HepG2 (cell line): ENCODE results near the gene SDCCAG8. TPM values are rescaled to one million over a fixed set of nuclear protein-coding genes. Genes with fewer than 3 reads are reported as not detected.

Experiments
- ATAC-seq: fragments of 200-7000 bp; cut with Tn5 transposase; 3 replicates; pipeline ENCODE4 v1.9.1; 2020; ENCODE audit warnings: mild to moderate bottlenecking, moderate library complexity
- BruUV-seq: library from RNA; stranded (reverse); fragments of 400-500 nt; replicated peaks from 2 replicates; lab custom pipeline; 2021; lab: Mats Ljungman, UMichigan
- CTCF ChIA-PET: fragments of 300-600 bp; formaldehyde crosslinking; extraction: SDS; loops from one replicate; lab custom pipeline; 2021; ENCODE audit warnings: low total read pairs, inconsistent platforms, low intra/inter-chr PET ratio; lab: Yijun Ruan, JAX
- POLR2A ChIA-PET: fragments of 350-600 bp; sonication (Branson Sonifier 250); formaldehyde crosslinking; loops from one replicate; lab custom pipeline; 2020; ENCODE audit warnings: antibody characterized with exemption, inconsistent platforms; lab: Yijun Ruan, JAX
- DNase-seq: peaks from one replicate; pipeline ENCODE4 v3.0.0-alpha.2; 2015; ENCODE audit warnings: low spot score
- FAIRE-seq: peaks from 3 replicates; lab custom pipeline; 2011; peaks lifted over from hg19 to GRCh38; lab: Jason Lieb, UNC
- H2AFZ ChIP-seq: one replicate; pipeline ENCODE4 v1.6.1; 2011; ENCODE audit warnings: low read length, inconsistent platforms
- H3K27ac ChIP-seq: fragments of 300-600 bp; 3 replicates; pipeline ENCODE4 v1.8.0; 2011; ENCODE audit warnings: mixed run types, mild to moderate bottlenecking, mixed read lengths, low read length, inconsistent platforms; ENCODE audit not compliant: insufficient read depth; ENCODE audit errors: extremely low read length
- H3K27me3 ChIP-seq, 2 experiments: fragments of 200-600 bp in 1 of 2; 2 replicates in 1 of 2; 3 replicates in 1 of 2; pipeline versions ENCODE4 v1.6.0 to v1.8.0; 2011; ENCODE audit warnings: low read length in 2 of 2, mild to moderate bottlenecking in 2 of 2, moderate library complexity in 2 of 2, inconsistent platforms in 1 of 2; ENCODE audit not compliant: insufficient read depth in 2 of 2, control insufficient read depth in 1 of 2
- H3K36me3 ChIP-seq, 2 experiments: fragments of 200-600 bp in 1 of 2; replicated peaks in 1 of 2; 2 replicates in 1 of 2; 3 replicates in 1 of 2; pipeline versions ENCODE4 v1.5.1 to v1.8.0; 2011; ENCODE audit warnings: low read length in 2 of 2, inconsistent platforms in 1 of 2; ENCODE audit not compliant: insufficient read depth in 2 of 2, control insufficient read depth in 1 of 2
- H3K4me1 ChIP-seq: 2 replicates; pipeline ENCODE4 v1.5.1; 2012; ENCODE audit warnings: low read length, inconsistent platforms; ENCODE audit not compliant: insufficient read depth
- H3K4me2 ChIP-seq: 2 replicates; pipeline ENCODE4 v1.6.0; 2011; ENCODE audit warnings: low read depth, low read length, inconsistent platforms
- H3K4me3 ChIP-seq, 3 experiments: fragments of 200-600 bp in 1 of 3; sonication (generic), shearing (Covaris generic) in 1 of 3; replicated peaks in 1 of 3; 2 replicates each; pipeline ENCODE4 v1.5.1; 2011 to 2016; ENCODE audit warnings: low read length in 3 of 3, inconsistent platforms in 2 of 3, low read depth in 2 of 3, mild to moderate bottlenecking in 2 of 3, control low read depth in 1 of 3, mixed read lengths in 1 of 3; ENCODE audit not compliant: insufficient read depth in 1 of 3
- H3K79me2 ChIP-seq: one replicate; pipeline ENCODE4 v1.6.1; 2011; ENCODE audit warnings: low read length, inconsistent platforms; ENCODE audit not compliant: insufficient read depth
- H3K9ac ChIP-seq: 2 replicates; pipeline ENCODE4 v1.6.0; 2011; ENCODE audit warnings: mild to moderate bottlenecking, low read depth, low read length, inconsistent platforms; ENCODE audit not compliant: insufficient read depth
- H3K9me3 ChIP-seq: 2 replicates; pipeline ENCODE4 v1.5.1; 2012; ENCODE audit warnings: mild to moderate bottlenecking, low read length
- H4K20me1 ChIP-seq: 2 replicates; pipeline ENCODE4 v1.6.0; 2011; ENCODE audit warnings: inconsistent platforms, mild to moderate bottlenecking, low read length, moderate library complexity; ENCODE audit not compliant: insufficient read depth
- FOXO1 ChIP-seq: sonication (generic); formaldehyde crosslinking; IDR thresholded peaks from 2 replicates; pipeline ENCODE4 v1.4.0; 2020; ENCODE audit warnings: missing genetic modification reagents
- HDAC1 ChIP-seq: sonication (generic); formaldehyde crosslinking; IDR thresholded peaks from 2 replicates; pipeline ENCODE4 v1.5.1; 2020; ENCODE audit warnings: mild to moderate bottlenecking, missing genetic modification reagents
- HDAC6 ChIP-seq: fragments of 200-600 bp; sonication (generic); IDR thresholded peaks from 2 replicates; pipeline ENCODE4 v1.7.0; 2017; ENCODE audit warnings: mild to moderate bottlenecking, antibody characterized with exemption, low read length, low read depth
- JUN ChIP-seq: sonication (generic); formaldehyde crosslinking; IDR thresholded peaks from 2 replicates; pipeline ENCODE4 v1.4.0; 2020; ENCODE audit warnings: mild to moderate bottlenecking, missing genetic modification reagents
- MLLT10 ChIP-seq: sonication (generic); formaldehyde crosslinking; IDR thresholded peaks from 2 replicates; pipeline ENCODE4 v1.4.0; 2020; ENCODE audit warnings: missing genetic modification reagents
- MXI1 ChIP-seq: IDR thresholded peaks from 3 replicates; pipeline ENCODE4 v1.6.1; 2012; ENCODE audit warnings: low read depth, low read length, inconsistent platforms, borderline replicate concordance
- TARDBP ChIP-seq: sonication (generic); formaldehyde crosslinking; IDR thresholded peaks from 2 replicates; pipeline ENCODE4 v1.8.0; 2022; ENCODE audit warnings: mild to moderate bottlenecking, missing genetic modification reagents
- TBP ChIP-seq: sonication (generic); formaldehyde crosslinking; IDR thresholded peaks from 2 replicates; pipeline ENCODE4 v1.5.0; 2020; ENCODE audit warnings: missing genetic modification reagents
- ZC3H13 ChIP-seq: sonication (generic); formaldehyde crosslinking; IDR thresholded peaks from 2 replicates; pipeline ENCODE4 v1.8.1; 2023; ENCODE audit warnings: mild to moderate bottlenecking, missing genetic modification reagents, moderate library complexity
- ZFP1 ChIP-seq: IDR thresholded peaks from 2 replicates; pipeline ENCODE4 v1.6.1; 2016
- ZFP41 ChIP-seq: sonication (generic); formaldehyde crosslinking; IDR thresholded peaks from 2 replicates; pipeline ENCODE4 v1.4.0; 2020; ENCODE audit warnings: mild to moderate bottlenecking, missing genetic modification reagents, borderline replicate concordance
- ZNF256 ChIP-seq: sonication (generic); formaldehyde crosslinking; conservative IDR thresholded peaks from 2 replicates; pipeline ENCODE4 v1.4.0; 2020; ENCODE audit warnings: missing genetic modification reagents
- ZNF652 ChIP-seq: IDR thresholded peaks from 2 replicates; pipeline ENCODE4 v1.6.1; 2016; ENCODE audit warnings: low read depth, borderline replicate concordance
- WGBS: methylation state at CpG from one replicate; pipeline ENCODE4 v1.1.6; 2017; ENCODE audit warnings: low lambda C conversion rate; 5-methylcytosine and 5-hydroxymethylcytosine counted together
- in situ Hi-C: cut with HindIII; loops from 2 replicates; pipeline ENCODE4 v1.10.0; 2017; ENCODE audit warnings: low pct_unique_long_range_greater_than_20kb; ENCODE audit not compliant: extremely low pct_ligation_motif_present
- intact Hi-C: fragments of 100-400 bp; cut with micrococcal nuclease; formaldehyde crosslinking; loops from one replicate; pipeline ENCODE4 v1.10.0; 2022; ENCODE audit not compliant: unreplicated experiment
- polyA plus RNA-seq, 8 experiments: library from polyadenylated mRNA; depleted of rRNA in 3 of 8; stranded (reverse) in 7 of 8; unstranded in 1 of 8; fragments of >200 nt; fragmentation: Illumina TruSeq in 4 of 8; extraction: Trizol in 4 of 8; gene quantifications; 2 replicates each; pipeline versions ENCODE4 v1.2.1 to v1.2.3, GENCODE V29; 2011 to 2016; ENCODE audit warnings: low read depth in 4 of 8, missing spikeins in 1 of 8, mixed read lengths in 1 of 8; ENCODE audit not compliant: insufficient read depth in 1 of 8
- total RNA-seq, 5 experiments: library from RNA; depleted of rRNA; stranded (reverse); fragments of >200 nt; fragmentation: Illumina TruSeq; extraction: Trizol; gene quantifications; 2 replicates each; pipeline ENCODE4 v1.2.3, GENCODE V29; 2016; ENCODE audit warnings: low read depth in 1 of 5

Gene SDCCAG8
- total and polyA plus RNA-seq, 2 of the 13 experiments (the other 11 are each of a cell fraction or from before 2014, with no cell fraction given): 9.5 to 13.4 TPM

DNA sequence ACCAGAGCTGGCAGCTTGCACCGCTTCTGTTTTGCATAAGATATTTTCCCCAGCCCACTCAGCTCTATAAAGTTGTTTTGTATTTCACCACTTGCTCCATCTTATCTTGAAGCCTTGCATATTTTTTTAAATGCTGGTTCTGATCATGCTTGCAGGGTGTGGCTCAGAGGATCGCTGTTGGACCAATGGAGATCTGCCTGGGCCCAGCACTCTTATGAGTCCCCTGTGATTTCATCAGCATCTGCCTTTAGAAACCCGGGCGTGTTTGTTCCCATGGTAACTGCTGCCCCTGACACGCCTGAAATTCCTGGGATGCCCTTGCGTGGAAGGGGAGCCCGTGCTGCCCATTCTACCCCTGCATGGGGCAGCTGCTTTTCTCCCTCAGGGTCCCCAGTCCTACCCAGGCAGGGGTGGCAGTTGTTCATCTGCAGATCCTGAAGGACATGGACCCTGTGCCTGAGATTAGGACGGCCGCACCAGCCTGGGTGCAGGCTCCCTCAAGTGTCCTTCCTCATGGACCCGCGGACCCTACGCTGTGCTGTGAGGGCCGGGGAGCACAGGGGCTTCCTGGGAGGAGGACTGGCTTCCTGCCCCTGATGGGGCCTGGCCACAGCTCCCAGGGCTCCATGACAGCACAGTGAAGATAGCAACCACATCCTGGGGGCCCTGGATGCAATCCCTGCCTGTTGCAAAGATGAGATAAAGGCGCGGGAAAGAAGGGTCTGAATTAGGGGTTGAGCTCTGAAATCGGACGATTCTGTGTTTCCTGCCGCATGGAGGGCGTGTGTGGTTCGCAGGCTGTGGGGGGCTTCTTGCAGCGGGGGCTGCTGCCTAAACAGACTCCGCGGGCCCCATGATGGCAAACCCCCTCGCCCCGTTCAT lies 226.5 kb downstream of the SDCCAG8 start:
- DNase-seq: no peak
- Histone ChIP-seq H3K27ac (no peak overlapping the region), H3K4me2 (no peak overlapping the region), H3K9ac (no peak overlapping the region), H3K79me2 (no peaks in the 10 kb centered on the region), H3K4me3 (no peak overlapping the region)
- POLR2A ChIA-PET: no interaction called here
- TF ChIP-seq ZNF256 (CRISPR knock-in tag) (no peak), ZFP41 (CRISPR knock-in tag) (no peak), MLLT10 (CRISPR knock-in tag) (no peak), MXI1 (no peak), ZC3H13 (CRISPR knock-in tag) (no peak), ZNF652 (CRISPR knock-in tag) (no peak), TBP (CRISPR knock-in tag) (no peak), HDAC6 (no peak), ZFP1 (CRISPR knock-in tag) (no peak), FOXO1 (CRISPR knock-in tag) (no peak), JUN (CRISPR knock-in tag) (no peak), TARDBP (CRISPR knock-in tag) (no peak), HDAC1 (CRISPR knock-in tag) (no peak)
- TF ChIP-seq, all 625 proteins: peak for 0
- intact Hi-C loops (no loop called here), in situ Hi-C loops (no loop called here)
- 88% methylated on average over 19 of the region's 25 CpGs for WGBS
- no peaks in the 10 kb centered on the region for H3K4me1 ChIP-seq
- H3K27me3 ChIP-seq: no peaks in the 10 kb centered on the region
- no peak overlapping the region for H2AFZ ChIP-seq
- no peak for FAIRE-seq
- H3K9me3 ChIP-seq: no peaks in the 10 kb centered on the region
- no peaks in the 10 kb centered on the region for H4K20me1 ChIP-seq
- CTCF ChIA-PET: no interaction called here
- ATAC-seq: no peak
- BruUV-seq: no TSS peak
- H3K36me3 ChIP-seq: no peaks in the 10 kb centered on the region
